Neural progenitor cell (in vitro differentiated cells): ENCODE measurements around the gene SUSD1. TPM values are rescaled to one million over a fixed set of nuclear protein-coding genes. Genes with fewer than 3 reads are reported as not detected.

Experiments used
- DNase-seq: peaks from one replicate; pipeline ENCODE4 v3.0.0-alpha.2; 2016; ENCODE audit warnings: low spot score
- H2AFZ ChIP-seq: fragments of 200-600 bp; sonication (generic); replicated peaks from 2 replicates; pipeline ENCODE4 v1.6.1; 2016; ENCODE audit warnings: antibody characterized with exemption
- H3F3A ChIP-seq: fragments of 200-600 bp; sonication (generic); 2 replicates; pipeline ENCODE4 v1.6.1; 2016; ENCODE audit warnings: antibody characterized with exemption, low read depth
- H3K27ac ChIP-seq: fragments of 200-600 bp; sonication (generic); 2 replicates; pipeline ENCODE4 v1.5.1; 2016; ENCODE audit warnings: mild to moderate bottlenecking
- H3K27me3 ChIP-seq: fragments of 200-600 bp; sonication (generic); 2 replicates; pipeline ENCODE4 v1.6.1; 2016; ENCODE audit warnings: mild to moderate bottlenecking, moderate library complexity
- H3K36me3 ChIP-seq: fragments of 200-600 bp; sonication (generic); 2 replicates; pipeline ENCODE4 v1.5.1; 2016
- H3K4me1 ChIP-seq: fragments of 200-600 bp; sonication (generic); 2 replicates; pipeline ENCODE4 v1.6.1; 2016; ENCODE audit warnings: mixed run types
- H3K4me2 ChIP-seq: fragments of 200-600 bp; sonication (generic); 2 replicates; pipeline ENCODE4 v1.6.1; 2016
- H3K4me3 ChIP-seq: fragments of 200-600 bp; sonication (generic); 2 replicates; pipeline ENCODE4 v1.5.1; 2016
- H3K79me2 ChIP-seq: fragments of 200-600 bp; sonication (generic); 2 replicates; pipeline ENCODE4 v1.6.1; 2016; ENCODE audit warnings: low read depth
- H3K9ac ChIP-seq: fragments of 200-600 bp; sonication (generic); 2 replicates; pipeline ENCODE4 v1.6.1; 2016
- H3K9me3 ChIP-seq: fragments of 200-600 bp; sonication (generic); 2 replicates; pipeline ENCODE4 v1.5.1; 2016; ENCODE audit warnings: low read depth
- H4K20me1 ChIP-seq: fragments of 200-600 bp; sonication (generic); 2 replicates; pipeline ENCODE4 v1.6.1; 2016; ENCODE audit warnings: low read depth
- H3K27ac Mint-ChIP-seq: 3 replicates; pipeline ENCODE4 v1.8.0; 2021; ENCODE audit warnings: mixed read lengths
- H3K27me3 Mint-ChIP-seq: 2 replicates; pipeline ENCODE4 v1.8.0; 2022; ENCODE audit warnings: low read depth, mild to moderate bottlenecking, inconsistent platforms, moderate library complexity, mixed read lengths; ENCODE audit not compliant: insufficient read depth
- H3K36me3 Mint-ChIP-seq: 3 replicates; pipeline ENCODE4 v1.8.0; 2021; ENCODE audit warnings: mixed read lengths
- H3K4me1 Mint-ChIP-seq: 3 replicates; pipeline ENCODE4 v1.8.0; 2021; ENCODE audit warnings: mixed read lengths
- H3K4me3 Mint-ChIP-seq: 3 replicates; pipeline ENCODE4 v1.8.0; 2021; ENCODE audit warnings: mild to moderate bottlenecking, moderate library complexity, mixed read lengths
- H3K9me3 Mint-ChIP-seq: 3 replicates; pipeline ENCODE4 v1.8.0; 2020; ENCODE audit warnings: mixed read lengths
- CTCF ChIP-seq: fragments of 200-600 bp; sonication (generic); IDR thresholded peaks from 2 replicates; pipeline ENCODE4 v1.5.1; 2017; ENCODE audit warnings: antibody characterized with exemption, mild to moderate bottlenecking
- EZH2 ChIP-seq: fragments of 200-600 bp; sonication (generic); IDR thresholded peaks from 2 replicates; pipeline ENCODE4 v1.6.1; 2017; ENCODE audit warnings: antibody characterized with exemption, mild to moderate bottlenecking, moderate library complexity
- EZH2phosphoT487 ChIP-seq: fragments of 200-600 bp; sonication (generic); IDR thresholded peaks from 2 replicates; pipeline ENCODE4 v1.6.1; 2017; ENCODE audit warnings: antibody characterized with exemption
- total RNA-seq: library from RNA; depleted of rRNA; stranded (reverse); fragments of >200 nt; gene quantifications from 2 replicates; pipeline ENCODE4 v1.2.3, GENCODE V29; 2015; ENCODE audit warnings: low replicate concordance

The SUSD1 gene
- total RNA-seq, 1 donor from 2014 or later: 12.0 TPM

- TF ChIP-seq CTCF (no peak), EZH2phosphoT487 (no peak), EZH2 (no peak)
- Histone ChIP-seq H3K4me3 (no peak overlapping the region), H3K4me2 (no peak overlapping the region), H3K27me3 (no peaks in the 10 kb centered on the region), H3K27ac (no peak overlapping the region), H2AFZ (no peak overlapping the region), H3K36me3 (no peaks in the 10 kb centered on the region), H3F3A (peaks cover 2% of the 10 kb centered on the region), H3K9ac (no peak overlapping the region), H3K4me1 (peaks cover 7% of the 10 kb centered on the region), H3K79me2 (no peaks in the 10 kb centered on the region), H4K20me1 (no peaks in the 10 kb centered on the region), H3K9me3 (no peaks in the 10 kb centered on the region)
- Mint-ChIP-seq H3K27me3 (peaks cover 11% of the 10 kb centered on the region), H3K4me1 (peaks cover 11% of the 10 kb centered on the region), H3K27ac (no peak overlapping the region), H3K36me3 (no peaks in the 10 kb centered on the region), H3K4me3 (no peak overlapping the region), H3K9me3 (no peaks in the 10 kb centered on the region)
- no peak for DNase-seq
Measured at GRCh38 chr9:112184946-112185345, 9.8 kb upstream of the SUSD1 start.

GRCh38 chr9:112184221-112184620 lies 9.1 kb upstream of the SUSD1 start:
- H4K20me1 ChIP-seq: no peaks in the 10 kb centered on the region
- no peak overlapping the region for H3K4me3 ChIP-seq
- H2AFZ ChIP-seq: no peak overlapping the region
- no peaks in the 10 kb centered on the region for H3K9me3 ChIP-seq
- Mint-ChIP-seq H3K27ac (no peak overlapping the region), H3K27me3 (peaks cover 10% of the 10 kb centered on the region), H3K9me3 (no peaks in the 10 kb centered on the region), H3K4me3 (no peak overlapping the region), H3K36me3 (no peaks in the 10 kb centered on the region), H3K4me1 (peaks cover 11% of the 10 kb centered on the region)
- no peak for TF ChIP-seq CTCF
- no peak for TF ChIP-seq EZH2
- TF ChIP-seq EZH2phosphoT487: no peak
- H3K79me2 ChIP-seq: no peaks in the 10 kb centered on the region
- H3F3A ChIP-seq: peaks cover 2% of the 10 kb centered on the region
- H3K27me3 ChIP-seq: no peaks in the 10 kb centered on the region
- H3K4me2 ChIP-seq: no peak overlapping the region
- no peaks in the 10 kb centered on the region for H3K36me3 ChIP-seq
- peaks cover 7% of the 10 kb centered on the region for H3K4me1 ChIP-seq
- no peak overlapping the region for H3K27ac ChIP-seq
- DNase-seq: no peak
- no peak overlapping the region for H3K9ac ChIP-seq

GRCh38 chr9:112180387-112180881 lies 5.3 kb upstream of the SUSD1 start:
- H3K4me1 Mint-ChIP-seq: peaks cover 9% of the 10 kb centered on the region
- H3K9me3 ChIP-seq: no peaks in the 10 kb centered on the region
- no peak for TF ChIP-seq EZH2
- H3K4me2 ChIP-seq: no peak overlapping the region
- no peak overlapping the region for H3K27ac Mint-ChIP-seq
- no peak overlapping the region for H3K4me3 ChIP-seq
- no peak overlapping the region for H2AFZ ChIP-seq
- H3K4me1 ChIP-seq: no peaks in the 10 kb centered on the region
- no peaks in the 10 kb centered on the region for H3K9me3 Mint-ChIP-seq
- H3K36me3 Mint-ChIP-seq: no peaks in the 10 kb centered on the region
- H3K27me3 ChIP-seq: peaks cover 29% of the 10 kb centered on the region
- no peak overlapping the region for H3K4me3 Mint-ChIP-seq
- no peaks in the 10 kb centered on the region for H3K36me3 ChIP-seq
- no peaks in the 10 kb centered on the region for H3K79me2 ChIP-seq
- no peak for DNase-seq
- peaks cover 22% of the 10 kb centered on the region for H3K27me3 Mint-ChIP-seq
- peaks cover 4% of the 10 kb centered on the region for H3F3A ChIP-seq
- no peak overlapping the region for H3K9ac ChIP-seq
- no peaks in the 10 kb centered on the region for H4K20me1 ChIP-seq
- no peak overlapping the region for H3K27ac ChIP-seq

GRCh38 chr9:112179816-112180215 lies 4.7 kb upstream of the SUSD1 start:
- H3K27me3 ChIP-seq: peaks cover 32% of the 10 kb centered on the region
- H3K4me2 ChIP-seq: no peak overlapping the region
- no peak for TF ChIP-seq EZH2
- TF ChIP-seq EZH2phosphoT487: no peak
- TF ChIP-seq CTCF: no peak
- no peak overlapping the region for H3K27ac ChIP-seq
- no peak overlapping the region for H3K4me3 Mint-ChIP-seq
- no peak overlapping the region for H2AFZ ChIP-seq
- peaks cover 11% of the 10 kb centered on the region for H3K4me1 Mint-ChIP-seq
- DNase-seq: no peak
- no peaks in the 10 kb centered on the region for H3K36me3 ChIP-seq
- no peaks in the 10 kb centered on the region for H3K79me2 ChIP-seq
- H3K9me3 Mint-ChIP-seq: no peaks in the 10 kb centered on the region
- no peaks in the 10 kb centered on the region for H3K9me3 ChIP-seq
- H4K20me1 ChIP-seq: no peaks in the 10 kb centered on the region
- H3F3A ChIP-seq: peaks cover 4% of the 10 kb centered on the region
- no peak overlapping the region for H3K4me3 ChIP-seq
- no peaks in the 10 kb centered on the region for H3K36me3 Mint-ChIP-seq
- no peak overlapping the region for H3K27ac Mint-ChIP-seq
- peaks cover 25% of the 10 kb centered on the region for H3K27me3 Mint-ChIP-seq
- no peaks in the 10 kb centered on the region for H3K4me1 ChIP-seq
- no peak overlapping the region for H3K9ac ChIP-seq
